ENCODE results near the gene MCF2L.

DNA sequence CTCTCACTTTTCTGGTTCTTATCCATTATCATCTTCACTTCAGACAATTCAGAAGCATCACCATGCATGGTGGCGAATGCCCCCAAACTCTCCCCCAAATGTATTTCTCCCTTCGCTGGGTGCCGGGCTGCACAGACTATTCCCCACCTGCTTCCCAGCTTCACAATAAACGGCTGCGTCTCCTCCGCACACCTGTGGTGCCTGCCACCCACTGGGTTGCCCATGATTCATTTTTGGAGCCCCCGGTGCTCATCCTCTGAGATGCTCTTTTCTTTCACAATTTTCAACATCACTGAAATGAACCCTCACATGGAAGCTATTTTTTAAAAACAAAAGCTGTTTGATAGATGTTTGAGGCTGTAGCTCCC lies 150.8 kb downstream of the MCF2L start:
- TF ChIP-seq, protein P1, sequence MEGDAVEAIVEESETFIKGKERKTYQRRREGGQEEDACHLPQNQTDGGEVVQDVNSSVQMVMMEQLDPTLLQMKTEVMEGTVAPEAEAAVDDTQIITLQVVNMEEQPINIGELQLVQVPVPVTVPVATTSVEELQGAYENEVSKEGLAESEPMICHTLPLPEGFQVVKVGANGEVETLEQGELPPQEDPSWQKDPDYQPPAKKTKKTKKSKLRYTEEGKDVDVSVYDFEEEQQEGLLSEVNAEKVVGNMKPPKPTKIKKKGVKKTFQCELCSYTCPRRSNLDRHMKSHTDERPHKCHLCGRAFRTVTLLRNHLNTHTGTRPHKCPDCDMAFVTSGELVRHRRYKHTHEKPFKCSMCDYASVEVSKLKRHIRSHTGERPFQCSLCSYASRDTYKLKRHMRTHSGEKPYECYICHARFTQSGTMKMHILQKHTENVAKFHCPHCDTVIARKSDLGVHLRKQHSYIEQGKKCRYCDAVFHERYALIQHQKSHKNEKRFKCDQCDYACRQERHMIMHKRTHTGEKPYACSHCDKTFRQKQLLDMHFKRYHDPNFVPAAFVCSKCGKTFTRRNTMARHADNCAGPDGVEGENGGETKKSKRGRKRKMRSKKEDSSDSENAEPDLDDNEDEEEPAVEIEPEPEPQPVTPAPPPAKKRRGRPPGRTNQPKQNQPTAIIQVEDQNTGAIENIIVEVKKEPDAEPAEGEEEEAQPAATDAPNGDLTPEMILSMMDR (IDR thresholded peaks at IDR 0.05), result no peak
- no peak for TF ChIP-seq POLR2AphosphoS5 (IDR thresholded peaks at IDR 0.05)

All from breast epithelium (tissue), 3 donors.